K562 (cell line): ENCODE data around the gene CNOT4. TPM values are rescaled to one million over a fixed set of nuclear protein-coding genes. Genes with fewer than 3 reads are reported as not detected.

Source experiments
- ATAC-seq: fragments of 200-7000 bp; cut with Tn5 transposase; 3 replicates; pipeline ENCODE4 v1.9.1; 2020; ENCODE audit warnings: moderate library complexity
- BruUV-seq: library from RNA; stranded (reverse); fragments of 400-500 nt; replicated peaks from 2 replicates; lab custom pipeline; 2021; lab: Mats Ljungman, UMichigan
- CTCF ChIA-PET: fragments of 300-600 bp; formaldehyde crosslinking; extraction: SDS; loops from one replicate; lab custom pipeline; 2021; ENCODE audit warnings: low intra/inter-chr PET ratio; lab: Yijun Ruan, JAX
- POLR2A ChIA-PET: fragments of 300-600, 350-650 bp; sonication (Branson Sonifier 250); formaldehyde crosslinking; extraction: SDS; loops from one replicate; lab custom pipeline; 2021; ENCODE audit warnings: antibody characterized with exemption, inconsistent platforms; lab: Yijun Ruan, JAX
- DNase-seq, 4 experiments: peaks; one replicate each; pipeline versions ENCODE4 v3.0.0 to v3.0.0-alpha.2; 2011 to 2018; ENCODE audit warnings: low spot score in 3 of 4, mixed read lengths in 3 of 4; ENCODE audit errors: extremely low read depth in 1 of 4
- FAIRE-seq: peaks from 2 replicates; lab custom pipeline; 2011; peaks lifted over from hg19 to GRCh38; lab: Jason Lieb, UNC
- H2AFZ ChIP-seq: 2 replicates; pipeline ENCODE4 v1.6.0; 2011; ENCODE audit warnings: low read depth, low read length, control low read depth, inconsistent platforms
- H3K27ac ChIP-seq: fragments of 200-600 bp; 3 replicates; pipeline ENCODE4 v1.8.0; 2011; ENCODE audit warnings: low read depth, mild to moderate bottlenecking, control low read depth, inconsistent platforms, low read length, moderate library complexity, mixed read lengths; ENCODE audit errors: extremely low read depth
- H3K27me3 ChIP-seq, 2 experiments: fragments of 300-600 bp in 1 of 2; 2 replicates in 1 of 2; 3 replicates in 1 of 2; pipeline versions ENCODE4 v1.6.0 to v1.8.0; 2011; ENCODE audit warnings: inconsistent platforms in 2 of 2, low read length in 2 of 2, mild to moderate bottlenecking in 1 of 2, mixed read lengths in 1 of 2, moderate library complexity in 1 of 2; ENCODE audit not compliant: control insufficient read depth in 2 of 2, insufficient read depth in 2 of 2
- H3K36me3 ChIP-seq: fragments of 300-600 bp; 3 replicates; pipeline ENCODE4 v1.8.0; 2011; ENCODE audit warnings: mild to moderate bottlenecking, low read length, inconsistent platforms; ENCODE audit not compliant: control insufficient read depth, insufficient read depth
- H3K4me1 ChIP-seq, 2 experiments: fragments of 200-600 bp in 1 of 2; replicated peaks in 1 of 2; 2 replicates in 1 of 2; 3 replicates in 1 of 2; pipeline versions ENCODE4 v1.5.1 to v1.8.0; 2011; ENCODE audit warnings: inconsistent platforms in 2 of 2, low read length in 2 of 2, mild to moderate bottlenecking in 1 of 2, mixed read lengths in 1 of 2, moderate library complexity in 1 of 2; ENCODE audit not compliant: control insufficient read depth in 2 of 2, insufficient read depth in 2 of 2
- H3K4me2 ChIP-seq: 2 replicates; pipeline ENCODE4 v1.6.1; 2011; ENCODE audit warnings: low read length, control low read depth, inconsistent platforms, mixed read lengths; ENCODE audit not compliant: insufficient read depth
- H3K4me3 ChIP-seq: fragments of 200-600 bp; sonication (generic), shearing (Covaris generic); 2 replicates; pipeline ENCODE4 v1.5.1; 2016; ENCODE audit warnings: control low read depth, inconsistent platforms
- H3K79me2 ChIP-seq: fragments of 200-600 bp; 3 replicates; pipeline ENCODE4 v1.8.0; 2011; ENCODE audit warnings: low read length, inconsistent platforms; ENCODE audit not compliant: control insufficient read depth, insufficient read depth
- H3K9ac ChIP-seq, 2 experiments: 2 replicates each; pipeline versions ENCODE4 v1.6.0 to v1.6.1; 2011; ENCODE audit warnings: low read depth in 2 of 2, low read length in 2 of 2, control low read depth in 1 of 2, inconsistent platforms in 1 of 2, mild to moderate bottlenecking in 1 of 2, mixed read lengths in 1 of 2; ENCODE audit not compliant: insufficient read depth in 1 of 2
- H3K9me1 ChIP-seq: one replicate; pipeline ENCODE4 v1.6.0; 2011; ENCODE audit warnings: inconsistent platforms, mild to moderate bottlenecking, low read length, moderate library complexity; ENCODE audit not compliant: control insufficient read depth, insufficient read depth
- H3K9me3 ChIP-seq: replicated peaks from 2 replicates; pipeline ENCODE4 v1.5.1; 2011; ENCODE audit warnings: low read depth, low read length, inconsistent platforms; ENCODE audit not compliant: control insufficient read depth, insufficient read depth
- H4K20me1 ChIP-seq: replicated peaks from 2 replicates; pipeline ENCODE4 v1.6.1; 2011; ENCODE audit warnings: low read length, inconsistent platforms, mixed read lengths; ENCODE audit not compliant: control insufficient read depth, insufficient read depth
- ZNF121 ChIP-seq: sonication (generic); formaldehyde crosslinking; conservative IDR thresholded peaks from 2 replicates; pipeline ENCODE4 v1.8.0; 2022; ENCODE audit warnings: missing genetic modification reagents
- WGBS: fragments of 100-300 bp; shearing (Covaris generic); methylation state at CpG from one replicate; pipeline ENCODE4 v1.1.6; 2016; ENCODE audit warnings: low coverage, mixed read lengths; ENCODE audit not compliant: insufficient coverage; ENCODE audit errors: missing lambda C conversion rate; 5-methylcytosine and 5-hydroxymethylcytosine counted together
- in situ Hi-C: fragments of 300-500 bp; cut with MboI; formaldehyde crosslinking; loops from 4 replicates; pipeline ENCODE4 v1.15.0; 2018; ENCODE audit warnings: inconsistent platforms, mixed read lengths
- intact Hi-C: fragments of 100-400 bp; cut with micrococcal nuclease; formaldehyde crosslinking; loops from 2 replicates; pipeline ENCODE4 v1.14.2; 2022
- polyA plus RNA-seq, 8 experiments: library from polyadenylated mRNA; depleted of rRNA in 4 of 8; stranded (reverse) in 5 of 8; unstranded in 3 of 8; fragments of >200 nt; fragmentation: Nextera tagmentation in 2 of 8; fragmentation: Illumina TruSeq in 1 of 8; extraction: Ambion mirVana in 2 of 8; extraction: Trizol in 1 of 8; gene quantifications; 2 replicates each; pipeline versions ENCODE4 v1.2.1 to v1.2.3, GENCODE V29; 2011 to 2014; ENCODE audit warnings: inconsistent platforms in 1 of 8, missing spikeins in 1 of 8
- total RNA-seq, 7 experiments: library from RNA; depleted of rRNA in 6 of 7; stranded (reverse); fragments of >200 nt in 6 of 7; fragmentation: Illumina TruSeq in 2 of 7; extraction: Trizol in 2 of 7; gene quantifications; 2 replicates each; pipeline versions ENCODE4 v1.2.1 to v1.2.3, GENCODE V29; 2011 to 2021; ENCODE audit warnings: low replicate concordance in 1 of 7
- TF ChIP-seq, protein P1 (sequence below): IDR thresholded peaks from 2 replicates; pipeline ENCODE4 v1.6.1; 2011; ENCODE audit warnings: borderline replicate concordance, low read depth, mild to moderate bottlenecking, moderate library complexity, low read length; ENCODE audit not compliant: insufficient read depth, poor library complexity, severe bottlenecking

The CNOT4 gene
- total and polyA plus RNA-seq, 9 of the 15 experiments (the other 6 are each of a cell fraction or from before 2014, with no cell fraction given), result 8.6 to 24.1 (median 15.4) TPM

DNA sequence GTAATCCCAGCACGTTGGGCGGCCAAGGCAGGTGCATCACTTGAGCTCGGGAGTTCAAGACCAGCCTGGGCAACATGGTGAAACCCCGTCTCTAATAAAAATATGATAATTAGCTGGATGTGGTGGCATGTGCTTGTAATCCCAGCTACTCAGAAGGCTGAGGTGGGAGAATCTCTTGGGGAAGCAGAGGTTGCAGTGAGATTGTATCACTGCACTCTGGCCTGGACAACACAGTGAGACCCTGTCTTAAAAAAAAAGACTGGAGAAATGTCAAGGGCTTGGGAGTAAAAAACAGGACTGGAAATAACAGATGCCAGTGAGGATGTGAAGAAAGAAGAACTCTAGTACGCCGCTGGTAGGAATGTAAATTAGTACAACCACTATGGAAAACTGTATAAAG, 31.1 kb upstream of the CNOT4 start:
- in situ Hi-C loops, result no loop called here
- DNase-seq (no peak), FAIRE-seq (no peak), ATAC-seq (no peak)
- no peaks in the 10 kb centered on the region; a peak in 1 of 5 replicates for H3K27me3 ChIP-seq
- no peak overlapping the region for H3K27ac ChIP-seq
- no peak overlapping the region for H3K4me2 ChIP-seq
- TF ChIP-seq, protein P1, sequence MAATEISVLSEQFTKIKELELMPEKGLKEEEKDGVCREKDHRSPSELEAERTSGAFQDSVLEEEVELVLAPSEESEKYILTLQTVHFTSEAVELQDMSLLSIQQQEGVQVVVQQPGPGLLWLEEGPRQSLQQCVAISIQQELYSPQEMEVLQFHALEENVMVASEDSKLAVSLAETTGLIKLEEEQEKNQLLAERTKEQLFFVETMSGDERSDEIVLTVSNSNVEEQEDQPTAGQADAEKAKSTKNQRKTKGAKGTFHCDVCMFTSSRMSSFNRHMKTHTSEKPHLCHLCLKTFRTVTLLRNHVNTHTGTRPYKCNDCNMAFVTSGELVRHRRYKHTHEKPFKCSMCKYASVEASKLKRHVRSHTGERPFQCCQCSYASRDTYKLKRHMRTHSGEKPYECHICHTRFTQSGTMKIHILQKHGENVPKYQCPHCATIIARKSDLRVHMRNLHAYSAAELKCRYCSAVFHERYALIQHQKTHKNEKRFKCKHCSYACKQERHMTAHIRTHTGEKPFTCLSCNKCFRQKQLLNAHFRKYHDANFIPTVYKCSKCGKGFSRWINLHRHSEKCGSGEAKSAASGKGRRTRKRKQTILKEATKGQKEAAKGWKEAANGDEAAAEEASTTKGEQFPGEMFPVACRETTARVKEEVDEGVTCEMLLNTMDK, result no peak
- TF ChIP-seq ZNF121 (CRISPR knock-in tag), result peak; percentile 96
- 35% methylated on average over 6 of the region's 6 CpGs for WGBS
- intact Hi-C loops, result no loop called here
- H3K79me2 ChIP-seq, result no peaks in the 10 kb centered on the region
- H3K4me1 ChIP-seq, result no peaks in the 10 kb centered on the region; a peak in 2 of 5 replicates
- H4K20me1 ChIP-seq, result no peaks in the 10 kb centered on the region; the same call in 1 of the 2 replicates
- ChIA-PET POLR2A (interaction anchor here (0.8 to 2.0 kb wide), 3 partner anchors 11 to 32 kb away, joined by 3 to 6 read pairs (median 4); no protein-coding TSS in a partner anchor), CTCF (no interaction called here)
- no TSS peak for BruUV-seq
- H3K9me1 ChIP-seq, result no peaks in the 10 kb centered on the region
- no peak overlapping the region for H3K4me3 ChIP-seq
- no peaks in the 10 kb centered on the region for H3K36me3 ChIP-seq
- H3K9ac ChIP-seq, result no peak overlapping the region
- H3K9me3 ChIP-seq, result no peaks in the 10 kb centered on the region
- no peak overlapping the region for H2AFZ ChIP-seq
